ENCODE measurements around the gene TUBB4B.

DNA sequence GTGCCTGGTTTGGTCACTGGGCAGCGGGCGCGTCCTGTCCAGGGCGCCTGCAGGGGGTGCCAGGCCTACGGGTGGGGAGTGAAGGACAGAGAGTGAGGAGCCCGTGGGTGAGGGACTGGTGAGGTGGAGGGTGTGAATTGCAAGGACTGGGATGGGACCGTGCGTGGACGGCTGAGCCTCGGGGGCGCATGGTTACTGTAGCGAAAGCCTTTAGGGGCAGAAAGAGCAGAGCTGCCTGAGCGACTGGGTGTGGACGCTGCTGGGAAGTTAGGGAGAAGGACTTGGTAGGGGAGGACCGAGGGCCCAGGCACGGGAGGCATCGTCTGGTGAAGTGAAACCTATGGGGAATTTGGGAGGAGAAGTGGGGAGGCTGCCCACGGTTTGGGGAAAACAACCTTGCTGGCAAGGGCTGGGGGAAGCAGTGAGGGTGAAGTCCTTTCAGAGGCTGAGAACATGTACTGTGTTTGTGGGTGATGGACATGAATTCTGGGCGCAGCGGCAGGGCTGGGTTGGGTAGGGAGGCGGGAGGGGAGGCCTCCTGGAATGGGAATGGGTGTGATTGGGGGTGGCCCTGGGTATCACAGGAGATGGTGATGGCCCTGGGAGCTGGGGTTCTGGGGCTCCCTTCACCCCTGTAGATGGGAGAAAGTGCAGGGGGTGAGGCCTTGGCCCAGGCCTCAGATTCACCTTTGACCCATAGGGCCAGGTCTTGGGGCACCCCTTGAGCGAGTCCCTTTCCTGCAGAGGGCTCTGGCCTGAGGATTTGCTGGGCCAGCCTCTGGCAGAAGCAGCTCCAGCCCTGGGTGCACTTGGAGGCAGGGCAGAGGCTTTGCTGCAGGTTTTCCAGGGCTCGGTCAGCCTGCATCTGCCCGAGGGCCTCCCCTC is 34.7 kb downstream of the TUBB4B start:
- TF ChIP-seq, protein P1, sequence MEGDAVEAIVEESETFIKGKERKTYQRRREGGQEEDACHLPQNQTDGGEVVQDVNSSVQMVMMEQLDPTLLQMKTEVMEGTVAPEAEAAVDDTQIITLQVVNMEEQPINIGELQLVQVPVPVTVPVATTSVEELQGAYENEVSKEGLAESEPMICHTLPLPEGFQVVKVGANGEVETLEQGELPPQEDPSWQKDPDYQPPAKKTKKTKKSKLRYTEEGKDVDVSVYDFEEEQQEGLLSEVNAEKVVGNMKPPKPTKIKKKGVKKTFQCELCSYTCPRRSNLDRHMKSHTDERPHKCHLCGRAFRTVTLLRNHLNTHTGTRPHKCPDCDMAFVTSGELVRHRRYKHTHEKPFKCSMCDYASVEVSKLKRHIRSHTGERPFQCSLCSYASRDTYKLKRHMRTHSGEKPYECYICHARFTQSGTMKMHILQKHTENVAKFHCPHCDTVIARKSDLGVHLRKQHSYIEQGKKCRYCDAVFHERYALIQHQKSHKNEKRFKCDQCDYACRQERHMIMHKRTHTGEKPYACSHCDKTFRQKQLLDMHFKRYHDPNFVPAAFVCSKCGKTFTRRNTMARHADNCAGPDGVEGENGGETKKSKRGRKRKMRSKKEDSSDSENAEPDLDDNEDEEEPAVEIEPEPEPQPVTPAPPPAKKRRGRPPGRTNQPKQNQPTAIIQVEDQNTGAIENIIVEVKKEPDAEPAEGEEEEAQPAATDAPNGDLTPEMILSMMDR (conservative IDR thresholded peaks at IDR 0.05; ENCODE audit: low read depth, low read length), result no peak
- TF ChIP-seq EZH2phosphoT487 (IDR thresholded peaks at IDR 0.05; ENCODE audit: borderline replicate concordance, low read length), result no peak
- no peak for TF ChIP-seq EZH2 (IDR thresholded peaks at IDR 0.05; ENCODE audit: low read length, unreplicated experiment)

All from PC-3 (cell line).